DND-41 (cell line): ENCODE data around the gene RGS13.

Experiments
- EZH2 ChIP-seq: IDR thresholded peaks from 3 replicates; pipeline ENCODE4 v1.6.1; 2012; ENCODE audit warnings: borderline replicate concordance, low read depth, mild to moderate bottlenecking, moderate library complexity, low read length, inconsistent platforms; ENCODE audit not compliant: severe bottlenecking
- TF ChIP-seq, protein P1 (sequence below): IDR thresholded peaks from 2 replicates; pipeline ENCODE4 v1.5.1; 2012; ENCODE audit warnings: borderline replicate concordance, low read length, moderate library complexity, mild to moderate bottlenecking; ENCODE audit not compliant: poor library complexity, severe bottlenecking; ENCODE audit errors: extremely low read depth

GRCh38 chr1:192627901-192628300, 8.0 kb upstream of the RGS13 start:
- no peak for TF ChIP-seq EZH2
- TF ChIP-seq, protein P1, sequence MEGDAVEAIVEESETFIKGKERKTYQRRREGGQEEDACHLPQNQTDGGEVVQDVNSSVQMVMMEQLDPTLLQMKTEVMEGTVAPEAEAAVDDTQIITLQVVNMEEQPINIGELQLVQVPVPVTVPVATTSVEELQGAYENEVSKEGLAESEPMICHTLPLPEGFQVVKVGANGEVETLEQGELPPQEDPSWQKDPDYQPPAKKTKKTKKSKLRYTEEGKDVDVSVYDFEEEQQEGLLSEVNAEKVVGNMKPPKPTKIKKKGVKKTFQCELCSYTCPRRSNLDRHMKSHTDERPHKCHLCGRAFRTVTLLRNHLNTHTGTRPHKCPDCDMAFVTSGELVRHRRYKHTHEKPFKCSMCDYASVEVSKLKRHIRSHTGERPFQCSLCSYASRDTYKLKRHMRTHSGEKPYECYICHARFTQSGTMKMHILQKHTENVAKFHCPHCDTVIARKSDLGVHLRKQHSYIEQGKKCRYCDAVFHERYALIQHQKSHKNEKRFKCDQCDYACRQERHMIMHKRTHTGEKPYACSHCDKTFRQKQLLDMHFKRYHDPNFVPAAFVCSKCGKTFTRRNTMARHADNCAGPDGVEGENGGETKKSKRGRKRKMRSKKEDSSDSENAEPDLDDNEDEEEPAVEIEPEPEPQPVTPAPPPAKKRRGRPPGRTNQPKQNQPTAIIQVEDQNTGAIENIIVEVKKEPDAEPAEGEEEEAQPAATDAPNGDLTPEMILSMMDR, result no peak
